Fibroblast of mammary gland (primary cell): ENCODE measurements around the gene SMYD3.

Experiments used
- DNase-seq: peaks from one replicate; pipeline ENCODE4 v3.0.0-alpha.2; 2010; ENCODE audit warnings: low read depth
- H3K4me3 ChIP-seq: 2 replicates; pipeline ENCODE4 v1.5.1; 2011; ENCODE audit warnings: low read depth, mild to moderate bottlenecking, low read length, moderate library complexity; ENCODE audit not compliant: control insufficient read depth
- TF ChIP-seq, protein P1 (sequence below): conservative IDR thresholded peaks from 2 replicates; pipeline ENCODE4 v1.5.1; 2011; ENCODE audit warnings: low read depth, low read length, inconsistent platforms; ENCODE audit not compliant: control insufficient read depth, insufficient read depth

The SMYD3 gene

DNA sequence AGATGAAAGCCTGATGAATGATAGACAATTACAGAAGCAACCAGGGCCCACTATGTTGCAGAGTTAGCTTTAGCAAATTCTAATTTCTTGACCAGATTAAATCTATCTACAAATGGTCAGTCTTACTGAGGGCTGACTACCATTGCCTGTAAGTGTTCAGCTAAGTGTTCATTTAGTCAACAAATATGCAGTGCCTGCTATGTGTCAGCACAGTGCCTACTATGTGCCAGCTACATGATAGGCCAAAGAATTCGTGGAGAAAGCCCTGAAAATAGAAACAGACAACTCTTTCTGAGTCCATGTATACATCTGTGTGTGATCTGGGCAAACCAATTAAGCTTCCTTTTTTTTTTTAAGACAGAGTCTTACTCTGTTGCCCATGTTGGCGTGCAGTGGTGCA lies 212.8 kb downstream of the SMYD3 start:
- DNase-seq = no peak
- TF ChIP-seq, protein P1, sequence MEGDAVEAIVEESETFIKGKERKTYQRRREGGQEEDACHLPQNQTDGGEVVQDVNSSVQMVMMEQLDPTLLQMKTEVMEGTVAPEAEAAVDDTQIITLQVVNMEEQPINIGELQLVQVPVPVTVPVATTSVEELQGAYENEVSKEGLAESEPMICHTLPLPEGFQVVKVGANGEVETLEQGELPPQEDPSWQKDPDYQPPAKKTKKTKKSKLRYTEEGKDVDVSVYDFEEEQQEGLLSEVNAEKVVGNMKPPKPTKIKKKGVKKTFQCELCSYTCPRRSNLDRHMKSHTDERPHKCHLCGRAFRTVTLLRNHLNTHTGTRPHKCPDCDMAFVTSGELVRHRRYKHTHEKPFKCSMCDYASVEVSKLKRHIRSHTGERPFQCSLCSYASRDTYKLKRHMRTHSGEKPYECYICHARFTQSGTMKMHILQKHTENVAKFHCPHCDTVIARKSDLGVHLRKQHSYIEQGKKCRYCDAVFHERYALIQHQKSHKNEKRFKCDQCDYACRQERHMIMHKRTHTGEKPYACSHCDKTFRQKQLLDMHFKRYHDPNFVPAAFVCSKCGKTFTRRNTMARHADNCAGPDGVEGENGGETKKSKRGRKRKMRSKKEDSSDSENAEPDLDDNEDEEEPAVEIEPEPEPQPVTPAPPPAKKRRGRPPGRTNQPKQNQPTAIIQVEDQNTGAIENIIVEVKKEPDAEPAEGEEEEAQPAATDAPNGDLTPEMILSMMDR = no peak

DNA sequence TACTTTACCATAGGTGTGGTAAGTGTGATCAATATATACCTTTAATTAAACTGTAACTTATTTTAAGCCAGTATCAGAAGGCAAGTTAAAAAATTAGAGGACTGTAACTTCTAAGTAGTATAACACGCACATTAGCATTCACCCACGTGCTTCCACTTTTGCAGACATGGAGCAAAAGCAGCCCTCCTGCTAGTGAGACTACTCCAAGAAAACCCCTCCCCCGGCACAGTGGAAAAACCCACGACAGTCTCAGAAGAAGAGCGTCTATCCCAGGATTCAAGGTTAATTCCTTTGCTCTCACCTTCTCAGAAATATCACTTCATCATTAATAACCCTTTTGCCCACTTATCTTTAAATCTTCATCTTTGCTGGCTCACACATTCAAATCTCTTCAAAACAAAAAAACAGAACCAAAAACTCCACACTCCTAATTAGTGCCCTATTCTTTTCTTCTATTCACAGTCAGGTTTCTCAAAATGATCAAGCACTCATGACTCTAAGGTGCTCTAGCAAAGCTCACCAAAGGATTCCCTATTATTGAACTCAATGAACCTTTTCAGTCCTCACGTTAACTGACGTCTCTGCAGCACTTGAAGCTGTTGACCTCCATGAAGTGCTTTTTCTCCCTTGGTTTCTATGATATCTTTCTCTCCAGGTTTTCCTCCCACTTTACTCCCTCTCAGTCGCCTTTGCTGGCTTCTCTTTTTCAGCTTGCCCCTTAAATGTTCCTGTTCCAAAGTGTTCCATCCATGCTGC lies 213.5 kb downstream of the SMYD3 start:
- no peak for DNase-seq
- TF ChIP-seq, protein P1 = no peak
- no peak overlapping the region for H3K4me3 ChIP-seq

More for the DNA sequence above, 212.8 kb downstream of the SMYD3 start:
- H3K4me3 ChIP-seq = no peak overlapping the region

DNA sequence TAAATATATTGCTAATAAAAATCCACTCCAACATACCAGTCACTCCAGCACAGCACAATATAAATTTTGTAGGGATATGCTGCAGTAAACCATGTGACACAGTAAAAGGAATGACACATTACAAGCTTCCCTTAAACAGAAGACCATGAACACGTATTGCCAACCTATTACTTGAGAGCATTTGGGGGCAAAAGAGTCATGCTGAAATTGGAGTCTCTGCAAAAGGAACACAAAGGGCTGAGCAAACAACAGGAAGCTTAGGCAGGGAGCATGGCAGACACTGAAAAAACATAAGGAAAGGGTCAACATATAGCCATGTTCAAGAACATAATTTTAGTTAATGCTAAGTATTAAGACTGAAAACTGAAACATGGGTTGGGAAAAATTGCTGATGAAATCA lies 214.5 kb downstream of the SMYD3 start:
- TF ChIP-seq, protein P1 = no peak
- H3K4me3 ChIP-seq = no peak overlapping the region
- DNase-seq = no peak

DNA sequence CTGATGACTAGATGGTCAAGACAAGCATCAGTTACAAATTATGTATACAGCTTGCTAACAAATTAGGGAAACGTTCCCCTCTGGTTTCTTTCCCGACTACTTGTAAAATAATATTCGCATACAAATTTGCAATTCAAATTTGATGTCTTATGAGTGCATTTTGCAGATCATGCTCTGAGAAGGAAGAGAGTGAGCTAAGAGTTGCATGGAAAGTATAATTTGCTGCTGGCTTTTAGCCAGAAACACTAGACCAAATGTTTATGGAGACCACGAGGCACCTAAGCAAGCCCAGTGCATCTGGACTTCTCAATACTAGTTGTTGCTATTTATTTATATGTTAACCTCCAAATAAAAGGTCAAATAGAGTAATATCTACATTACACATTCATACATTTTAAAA lies 216.0 kb downstream of the SMYD3 start:
- no peak overlapping the region for H3K4me3 ChIP-seq
- TF ChIP-seq, protein P1 = no peak
- DNase-seq = no peak

DNA sequence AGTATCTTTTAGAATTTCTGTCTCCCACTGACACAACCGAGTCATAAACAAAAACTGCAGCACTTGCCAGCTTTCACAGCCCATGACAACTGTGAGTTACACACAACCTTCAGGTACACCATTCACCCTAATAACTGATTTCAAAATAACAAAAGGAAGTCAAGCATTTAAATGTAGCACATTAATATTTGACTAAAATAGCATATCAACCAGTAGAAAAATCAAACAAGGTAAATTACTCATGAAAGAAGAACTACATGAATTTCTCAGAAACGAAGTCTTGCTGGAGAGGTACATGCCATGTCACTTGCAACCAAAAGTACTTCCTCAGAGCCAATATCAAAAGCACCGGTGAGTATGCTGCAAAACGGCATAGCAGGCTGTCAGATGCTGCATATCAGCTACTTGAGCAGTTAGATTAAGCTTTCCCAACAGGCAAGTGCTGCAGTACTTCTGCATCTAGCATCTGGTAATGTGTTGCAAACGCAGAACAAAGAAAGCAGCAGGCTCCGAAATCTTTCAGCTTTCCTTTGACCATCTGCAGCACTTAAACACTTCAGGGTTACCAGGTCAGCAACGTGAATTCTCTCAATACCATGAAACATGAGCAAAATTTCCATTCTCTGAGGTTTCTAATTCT lies 223.2 kb downstream of the SMYD3 start:
- no peak for DNase-seq
- TF ChIP-seq, protein P1 = no peak
- H3K4me3 ChIP-seq = no peak overlapping the region

DNA sequence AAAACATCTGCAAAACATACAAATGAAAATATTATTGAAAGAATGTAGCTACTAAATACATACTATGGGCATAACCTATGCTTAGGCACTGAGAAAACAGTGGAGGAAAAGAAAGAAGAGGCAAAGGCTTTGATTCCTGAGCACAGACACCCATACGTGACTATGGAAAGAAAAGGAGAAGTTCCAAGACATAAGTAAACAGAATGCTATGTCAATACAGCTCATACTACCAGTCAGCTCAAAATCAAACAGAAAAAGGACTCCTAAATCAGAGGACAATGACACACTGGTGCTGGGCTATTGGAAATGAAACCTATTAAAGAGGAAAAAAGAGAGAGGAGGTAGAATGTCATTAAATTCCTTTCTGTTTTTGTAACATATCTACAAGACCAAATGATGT lies 225.4 kb downstream of the SMYD3 start:
- H3K4me3 ChIP-seq = no peak overlapping the region
- TF ChIP-seq, protein P1 = no peak
- DNase-seq = no peak
